ENCODE data around the gene FOXRED2. TPM values are rescaled to one million over a fixed set of nuclear protein-coding genes. Genes with fewer than 3 reads are reported as not detected.

The FOXRED2 gene
- total RNA-seq, 1 experiment from 2014 or later = 19.9 TPM

GRCh38 chr22:36465232-36466021 lies 41.4 kb downstream of the FOXRED2 start:
- peaks cover 72 to 85% of the 10 kb centered on the region in 2 experiments for H3K4me1 ChIP-seq (ENCODE audit: control insufficient read depth in 1 of 2, insufficient read depth in 2 of 2, low read length in 2 of 2)
- peak overlapping the region in 1 of 2 experiments; percentile 32; a peak in 2 of 4 replicates for H3K4me3 ChIP-seq (replicated peaks in 1 of 2; ENCODE audit: low read depth in 1 of 2, low read length in 2 of 2)
- H3K9ac ChIP-seq (ENCODE audit: low read length) = peak overlapping the region; percentile 54
- DNase-seq (ENCODE audit: low read depth, low spot score) (peak; percentile 86), ATAC-seq (peak; percentile 79)
- H2AFZ ChIP-seq (ENCODE audit: low read depth, low read length, poor library complexity, severe bottlenecking) = no peak overlapping the region
- TF ChIP-seq EZH2 (IDR thresholded peaks at IDR 0.05) (no peak), RAD21 (IDR thresholded peaks at IDR 0.05; ENCODE audit: low read depth) (peak; percentile 29; the same call in 1 of the 2 replicates), POLR2AphosphoS5 (IDR thresholded peaks at IDR 0.05; ENCODE audit: low read depth, low read length) (peak; percentile 56; the same call in 1 of the 2 replicates), TCF7L2 (IDR thresholded peaks at IDR 0.05; ENCODE audit: borderline replicate concordance, extremely low read depth, insufficient read depth, insufficient read length) (peak; percentile 10), ZFX (IDR thresholded peaks at IDR 0.05) (no peak), SIN3A (IDR thresholded peaks at IDR 0.05; ENCODE audit: low read depth) (peak; percentile 88), JUND (IDR thresholded peaks at IDR 0.05) (peak; percentile 89), REST (IDR thresholded peaks at IDR 0.05; ENCODE audit: low read depth) (no peak), MAX (IDR thresholded peaks at IDR 0.05) (peak; percentile 86), SRF (IDR thresholded peaks at IDR 0.05; ENCODE audit: low read depth) (peak; percentile 91), SP1 (IDR thresholded peaks at IDR 0.05; ENCODE audit: low read depth) (peak; percentile 89), CBX3 (IDR thresholded peaks at IDR 0.05; ENCODE audit: low read depth) (peak; percentile 61; the same call in 1 of the 2 replicates), FOSL1 (IDR thresholded peaks at IDR 0.05; ENCODE audit: low read depth) (peak; percentile 81)
- TSS peak; percentile 88 for BruUV-seq (replicated peaks)
- intact Hi-C loops (cut with micrococcal nuclease) = loop anchor here (5.0 kb wide), 1 partner anchor 78 kb away; the partner anchor contains the start of gene MYH9
- no peaks in the 10 kb centered on the region for H3K79me2 ChIP-seq (ENCODE audit: insufficient read depth, low read length)
- H3K36me3 ChIP-seq (ENCODE audit: control insufficient read depth in 1 of 2, insufficient read depth in 2 of 2, low read length in 2 of 2) = peaks cover 0 to 8% of the 10 kb centered on the region in 2 experiments; a peak in 1 of 4 replicates
- H3K9me2 ChIP-seq (ENCODE audit: insufficient read depth) = no peaks in the 10 kb centered on the region
- H3K4me2 ChIP-seq (ENCODE audit: low read length) = peak overlapping the region; percentile 80
- H3K27me3 ChIP-seq (ENCODE audit: insufficient read depth, low read length) = no peaks in the 10 kb centered on the region
- H4K20me1 ChIP-seq (ENCODE audit: insufficient read depth) = no peaks in the 10 kb centered on the region
- ChIA-PET CTCF (interaction anchor here (3.8 kb wide), 1 partner anchor 164 kb away, joined by 20 read pairs; no protein-coding TSS in a partner anchor), POLR2A (interaction anchor here (0.6 to 2.0 kb wide), 4 partner anchors 11 to 77 kb away, joined by 3 to 5 read pairs (median 4); partner anchors contain the start of gene MYH9), RAD21 (ENCODE audit: low non-redundant PET in 1 of 2, low total read pairs in 2 of 2, uncharacterized antibody in 2 of 2, unreplicated experiment in 2 of 2) (no interaction called here)
- no peaks in the 10 kb centered on the region for H3K9me3 ChIP-seq (ENCODE audit: control insufficient read depth in 1 of 2, insufficient read depth in 1 of 2, low read depth in 1 of 2, low read length in 2 of 2)
- peak overlapping the region; percentile 77 for H3K27ac ChIP-seq (ENCODE audit: low read depth, low read length)
